Testis (tissue), 3 donors: Measurements from ENCODE around the gene FAM25G. TPM values are rescaled to one million over a fixed set of nuclear protein-coding genes. Genes with fewer than 3 reads are reported as not detected.

Source experiments
- DNase-seq: peaks from one replicate; pipeline ENCODE4 v3.0.0-alpha.2; 2019
- H3K27ac ChIP-seq, 2 donors: fragments of 200-600 bp; sonication (generic); one replicate each; pipeline ENCODE4 v1.5.1; 2019
- H3K27me3 ChIP-seq: fragments of 200-600 bp; sonication (generic); one replicate; pipeline ENCODE4 v1.5.1; 2019
- H3K36me3 ChIP-seq: fragments of 200-600 bp; sonication (generic); one replicate; pipeline ENCODE4 v1.5.1; 2017; ENCODE audit warnings: low read depth; ENCODE audit errors: missing control alignments
- H3K4me1 ChIP-seq: fragments of 200-600 bp; sonication (generic); one replicate; pipeline ENCODE4 v1.5.1; 2019
- H3K4me3 ChIP-seq, 2 donors: fragments of 200-600 bp; sonication (generic); one replicate each; pipeline ENCODE4 v1.5.1; 2017 to 2019
- H3K9me3 ChIP-seq: fragments of 200-600 bp; sonication (generic); one replicate; pipeline ENCODE4 v1.5.1; 2017
- POLR2A ChIP-seq: fragments of 450-650 bp; IDR thresholded peaks from one replicate; pipeline ENCODE4 v1.6.1; 2017; ENCODE audit warnings: antibody characterized with exemption, mild to moderate bottlenecking, moderate library complexity
- WGBS, 2 donors: methylation state at CpG; one replicate each; pipeline ENCODE4 v1.1.5; 2018; 5-methylcytosine and 5-hydroxymethylcytosine counted together
- intact Hi-C: fragments of 100-400 bp; cut with DNase I; formaldehyde crosslinking; loops from one replicate; pipeline ENCODE4 v1.15.1; 2023; ENCODE audit warnings: low total_unique reads
- polyA plus RNA-seq: library from polyadenylated mRNA; stranded (reverse); fragments of 350-450 nt; fragmentation: Illumina TruSeq; extraction: RNeasy Lipid Tissue Mini Kit (QIAGEN cat#74804); gene quantifications from one replicate; pipeline ENCODE4 v1.2.3, GENCODE V29; 2014; ENCODE audit warnings: low read depth, low replicate concordance; ENCODE audit not compliant: insufficient read depth
- small RNA-seq, 2 donors: library from RNA; depleted of rRNA; stranded (forward); fragments of <200 nt; gene quantifications; one replicate each; pipeline ENCODE3, GENCODE V24; 2016
- total RNA-seq, 2 donors: library from RNA; depleted of rRNA; stranded (reverse); fragments of >200 nt; gene quantifications; one replicate each; pipeline ENCODE4 v1.2.3, GENCODE V29; 2016
- TF ChIP-seq, protein P1 (sequence below), 3 experiments: fragments of 450-650 bp in 2 of 3; fragments of 200-600 bp in 1 of 3; sonication (generic) in 1 of 3; IDR thresholded peaks; one replicate each; pipeline ENCODE4 v1.5.1; 2016 to 2019; ENCODE audit warnings: antibody characterized with exemption in 3 of 3, mild to moderate bottlenecking in 2 of 3, moderate library complexity in 1 of 3

FAM25G gene
- total and polyA plus RNA-seq, 3 donors from 2014 or later, result 3.9 to 8.6 (median 8.3) TPM

DNA sequence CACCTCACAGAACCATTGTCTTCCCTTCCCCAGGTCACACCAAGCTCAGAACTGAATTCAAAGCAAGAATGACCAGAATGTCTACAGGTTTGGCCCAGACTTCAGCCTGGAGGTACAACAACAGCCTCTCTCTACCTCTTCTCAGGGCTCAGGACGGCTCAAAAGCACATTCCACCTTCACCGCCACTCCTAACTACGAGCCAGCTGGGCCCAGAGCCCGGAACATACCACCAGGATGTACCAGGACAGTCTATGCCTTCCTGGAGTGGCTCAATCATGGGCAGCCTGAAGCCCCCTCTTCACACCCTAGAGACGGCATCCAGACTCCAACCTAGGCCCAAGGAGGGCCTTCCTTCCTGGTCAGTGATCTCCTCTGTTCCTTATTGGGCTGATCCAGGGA lies 49.1 kb downstream of the FAM25G start:
- no peaks in the 10 kb centered on the region for H3K4me1 ChIP-seq
- H3K36me3 ChIP-seq, result no peaks in the 10 kb centered on the region
- DNase-seq, result no peak
- H3K27ac ChIP-seq, result no peak overlapping the region
- WGBS, 2 donors, result 89 to 94% methylated on average over 5 of the region's 5 CpGs
- intact Hi-C loops, result no loop called here
- no peak overlapping the region for H3K4me3 ChIP-seq
- no peaks in the 10 kb centered on the region for H3K9me3 ChIP-seq
- H3K27me3 ChIP-seq, result no peaks in the 10 kb centered on the region
- no peak for TF ChIP-seq POLR2A
- TF ChIP-seq, protein P1, sequence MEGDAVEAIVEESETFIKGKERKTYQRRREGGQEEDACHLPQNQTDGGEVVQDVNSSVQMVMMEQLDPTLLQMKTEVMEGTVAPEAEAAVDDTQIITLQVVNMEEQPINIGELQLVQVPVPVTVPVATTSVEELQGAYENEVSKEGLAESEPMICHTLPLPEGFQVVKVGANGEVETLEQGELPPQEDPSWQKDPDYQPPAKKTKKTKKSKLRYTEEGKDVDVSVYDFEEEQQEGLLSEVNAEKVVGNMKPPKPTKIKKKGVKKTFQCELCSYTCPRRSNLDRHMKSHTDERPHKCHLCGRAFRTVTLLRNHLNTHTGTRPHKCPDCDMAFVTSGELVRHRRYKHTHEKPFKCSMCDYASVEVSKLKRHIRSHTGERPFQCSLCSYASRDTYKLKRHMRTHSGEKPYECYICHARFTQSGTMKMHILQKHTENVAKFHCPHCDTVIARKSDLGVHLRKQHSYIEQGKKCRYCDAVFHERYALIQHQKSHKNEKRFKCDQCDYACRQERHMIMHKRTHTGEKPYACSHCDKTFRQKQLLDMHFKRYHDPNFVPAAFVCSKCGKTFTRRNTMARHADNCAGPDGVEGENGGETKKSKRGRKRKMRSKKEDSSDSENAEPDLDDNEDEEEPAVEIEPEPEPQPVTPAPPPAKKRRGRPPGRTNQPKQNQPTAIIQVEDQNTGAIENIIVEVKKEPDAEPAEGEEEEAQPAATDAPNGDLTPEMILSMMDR (IDR thresholded peaks at IDR 0.05), result no peak

DNA sequence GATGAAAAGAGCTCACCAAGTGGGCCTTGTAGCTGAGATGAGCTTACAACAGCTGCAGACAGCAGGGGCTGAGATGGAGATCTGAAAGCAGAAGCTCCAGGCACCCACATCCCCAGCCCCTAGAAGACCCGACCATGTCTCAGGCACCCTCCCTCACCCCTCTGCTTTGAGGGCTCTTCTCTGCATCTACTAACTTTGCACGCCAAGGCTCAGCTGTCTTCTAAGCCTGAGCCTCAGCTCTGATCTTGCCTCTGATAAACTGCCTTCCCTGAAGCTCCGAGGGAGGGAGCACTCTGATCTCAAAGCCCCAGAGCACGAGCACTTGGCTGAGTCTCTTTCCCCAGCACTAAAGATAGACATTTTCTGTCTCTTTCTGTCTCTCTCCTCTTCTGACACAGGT lies 49.6 kb downstream of the FAM25G start:
- Histone ChIP-seq H3K27me3 (no peaks in the 10 kb centered on the region), H3K36me3 (no peaks in the 10 kb centered on the region), H3K9me3 (no peaks in the 10 kb centered on the region), H3K4me3 (no peak overlapping the region), H3K4me1 (no peaks in the 10 kb centered on the region), H3K27ac (no peak overlapping the region)
- TF ChIP-seq, protein P1 (IDR thresholded peaks at IDR 0.05), result no peak
- no peak for TF ChIP-seq POLR2A
- 77 to 81% methylated on average over 4 of the region's 4 CpGs for WGBS, 2 donors
- intact Hi-C loops, result no loop called here
- DNase-seq, result no peak

DNA sequence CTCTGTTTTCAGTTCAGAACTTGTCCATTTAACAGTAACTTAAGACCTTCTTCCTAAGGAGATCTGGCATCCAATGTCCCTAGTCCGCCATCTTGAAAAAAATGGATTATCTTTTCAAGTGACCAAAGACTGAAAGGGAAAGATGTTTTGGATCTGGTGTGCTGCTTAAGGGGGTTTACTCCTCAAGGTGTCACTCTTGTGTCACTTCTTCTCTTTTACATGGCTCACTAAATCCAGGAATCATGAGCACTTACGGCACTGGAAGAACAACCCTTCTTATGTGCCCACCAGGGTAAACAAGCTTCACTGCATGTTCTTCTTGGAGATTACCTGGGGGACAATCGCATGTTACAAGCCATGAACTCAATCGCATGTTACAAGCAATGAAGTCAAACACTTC lies 51.3 kb downstream of the FAM25G start:
- Histone ChIP-seq H3K9me3 (no peaks in the 10 kb centered on the region), H3K36me3 (no peaks in the 10 kb centered on the region), H3K4me1 (no peaks in the 10 kb centered on the region), H3K27ac (no peak overlapping the region), H3K27me3 (no peaks in the 10 kb centered on the region), H3K4me3 (no peak overlapping the region)
- intact Hi-C loops, result no loop called here
- TF ChIP-seq POLR2A, result no peak
- 91 to 95% methylated on average over 4 of the region's 4 CpGs for WGBS, 2 donors
- DNase-seq, result no peak

DNA sequence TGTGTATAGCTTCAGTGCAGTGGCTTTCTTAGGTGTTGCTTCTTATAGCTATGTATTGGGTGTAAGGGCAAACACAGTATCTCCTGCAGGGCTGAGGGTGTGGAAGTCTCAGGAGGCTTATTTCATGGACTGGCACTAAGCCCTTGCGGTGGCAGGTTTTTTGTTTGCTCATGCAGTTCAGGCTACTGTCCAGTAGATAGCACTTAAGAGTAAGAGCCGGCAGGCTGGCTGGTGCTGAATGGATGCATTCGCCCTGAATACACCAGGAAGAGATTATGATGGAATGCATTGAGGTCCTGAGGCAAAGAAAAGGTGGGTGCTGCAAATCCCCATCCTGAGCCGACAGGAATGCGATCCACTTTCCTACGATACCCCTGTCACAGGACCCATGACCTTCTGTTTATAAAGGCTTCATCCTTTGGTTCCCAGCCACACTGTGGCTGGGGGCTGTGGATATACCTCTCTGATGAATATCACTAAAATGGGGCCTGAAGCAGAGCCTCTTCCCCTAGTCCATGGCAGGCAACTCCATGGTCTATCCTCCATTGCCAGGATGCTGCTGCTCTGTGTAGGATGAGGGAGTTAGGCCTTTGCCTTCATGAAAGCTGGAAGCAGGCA lies 52.5 kb downstream of the FAM25G start:
- no peaks in the 10 kb centered on the region for H3K36me3 ChIP-seq
- H3K4me1 ChIP-seq, result no peaks in the 10 kb centered on the region
- peak; percentile 71 for DNase-seq
- H3K27me3 ChIP-seq, result no peaks in the 10 kb centered on the region
- H3K4me3 ChIP-seq, result no peak overlapping the region
- TF ChIP-seq POLR2A, result no peak
- TF ChIP-seq, protein P1 (IDR thresholded peaks at IDR 0.05), result peak in 1 of 3 experiments; percentile 18
- H3K27ac ChIP-seq, result no peak overlapping the region
- no peaks in the 10 kb centered on the region for H3K9me3 ChIP-seq
- intact Hi-C loops, result no loop called here
- WGBS, 2 donors, result 57 to 65% methylated on average over 5 to 6 of the region's 6 CpGs

Small RNA genes lying within 50 kb of the gene (small RNA-seq; reads per million reads assigned to genes)
- gene AL591684.3 (0 reads per million in 2 donors), gene RNA5SP312 (0 reads per million in 2 donors)

Other genes with a start within 250 kb of the FAM25G start
- gene GDF10, start 191.5 kb downstream of the FAM25G start, total RNA-seq, result 10 to 100 TPM; 34.4 to 47.3 TPM
- 17.7 TPM for gene GDF10, start 191.5 kb downstream of the FAM25G start, polyA plus RNA-seq
- under 1 TPM; 0.19 to 0.39 TPM for gene GDF2, start 169.2 kb downstream of the FAM25G start, total RNA-seq
- not detected for gene GDF2, start 169.2 kb downstream of the FAM25G start, polyA plus RNA-seq
- gene RBP3, start 143.3 kb downstream of the FAM25G start, total RNA-seq, result under 1 TPM in 1 of 2 donors, not detected in 1; 0.25 TPM
- 0.09 TPM for gene RBP3, start 143.3 kb downstream of the FAM25G start, polyA plus RNA-seq
- 1 to 10 TPM; 2.7 to 3.2 TPM for gene ZNF488, start 107.4 kb downstream of the FAM25G start, total RNA-seq
- 2.0 TPM for gene ZNF488, start 107.4 kb downstream of the FAM25G start, polyA plus RNA-seq
- gene ANXA8, start 7.6 kb downstream of the FAM25G start, total RNA-seq, result 1 to 10 TPM; 1.8 to 2.5 TPM
- gene ANXA8, start 7.6 kb downstream of the FAM25G start, polyA plus RNA-seq, result 6.7 TPM
- 10 to 100 TPM; 17.5 to 29.8 TPM for gene AGAP9, start 31.9 kb upstream of the FAM25G start, total RNA-seq
- gene AGAP9, start 31.9 kb upstream of the FAM25G start, polyA plus RNA-seq, result 26.0 TPM